Gastrocnemius medialis (tissue), 4 donors: ENCODE data around the gene CMTM4. TPM values are rescaled to one million over a fixed set of nuclear protein-coding genes. Genes with fewer than 3 reads are reported as not detected.
"Not testable (repeated sequence)": the region's sequence is repeated elsewhere in the genome, so short reads cannot be mapped to it uniquely, and the experiment has no call there.

Experiments used
- ATAC-seq, 2 donors: fragments of 150-250 bp; one replicate each; pipeline ENCODE4 v1.9.1; 2016
- DNase-seq, 2 donors: peaks; one replicate each; pipeline ENCODE4 v3.0.0-alpha.2; 2019
- H3K27ac ChIP-seq, 4 donors: fragments of 200-600 bp; sonication (generic); 1 replicate in 1 of 4; 2 replicates in 3 of 4; pipeline ENCODE4 v1.5.1; 2016 to 2018; ENCODE audit warnings: mild to moderate bottlenecking in 2 of 4, moderate library complexity in 1 of 4
- H3K27me3 ChIP-seq, 3 donors: fragments of 200-600 bp; sonication (generic) in 2 of 3; 1 replicate in 1 of 3; 2 replicates in 2 of 3; pipeline versions ENCODE4 v1.5.1 to v1.6.0; 2016 to 2019; ENCODE audit warnings: mild to moderate bottlenecking in 1 of 3, moderate library complexity in 1 of 3
- H3K36me3 ChIP-seq, 2 donors: fragments of 200-600 bp; sonication (generic) in 1 of 2; one replicate each; pipeline ENCODE4 v1.5.1; 2017 to 2018
- H3K4me1 ChIP-seq, 2 donors: fragments of 200-600 bp; sonication (generic) in 1 of 2; one replicate each; pipeline ENCODE4 v1.5.1; 2016 to 2017; ENCODE audit warnings: mild to moderate bottlenecking in 2 of 2
- H3K4me3 ChIP-seq, 4 donors: fragments of 200-600 bp; sonication (generic) in 3 of 4; 1 replicate in 1 of 4; 2 replicates in 3 of 4; pipeline ENCODE4 v1.5.1; 2016 to 2019; ENCODE audit warnings: mild to moderate bottlenecking in 2 of 4
- H3K9me3 ChIP-seq, 3 donors: fragments of 200-600 bp; sonication (generic) in 2 of 3; 1 replicate in 1 of 3; 2 replicates in 2 of 3; pipeline ENCODE4 v1.5.1; 2016 to 2019
- CTCF ChIP-seq, 5 experiments: fragments of 450-650 bp in 3 of 5; fragments of 200-600 bp in 2 of 5; sonication (generic) in 2 of 5; IDR thresholded peaks in 4 of 5; conservative IDR thresholded peaks in 1 of 5; 1 replicate in 4 of 5; 2 replicates in 1 of 5; pipeline ENCODE4 v1.5.1; 2016 to 2019; ENCODE audit warnings: antibody characterized with exemption in 5 of 5, mild to moderate bottlenecking in 3 of 5, moderate library complexity in 3 of 5
- POLR2A ChIP-seq, 2 donors: fragments of 450-650 bp; IDR thresholded peaks; one replicate each; pipeline ENCODE4 v1.6.1; 2017; ENCODE audit warnings: antibody characterized with exemption in 2 of 2, mild to moderate bottlenecking in 2 of 2, moderate library complexity in 2 of 2
- in situ Hi-C, 4 donors: fragments of 200-750 bp; cut with MboI; loops; one replicate each; pipeline versions ENCODE4 v1.15.0 to v1.8.0; 2017; ENCODE audit warnings: low sequenced_read_pairs in 4 of 4
- intact Hi-C: fragments of 100-400 bp; cut with DNase I; formaldehyde crosslinking; loops from one replicate; pipeline ENCODE4 v1.15.1; 2023; ENCODE audit warnings: low total_unique reads
- total RNA-seq, 4 donors: library from RNA; depleted of rRNA; stranded (reverse); fragments of >200 nt; gene quantifications; one replicate each; pipeline versions ENCODE4 v1.1.0 to v1.2.3, GENCODE V29; 2016

CMTM4 gene
- total RNA-seq, 4 donors from 2014 or later, result 5.7 to 15.0 (median 7.2) TPM

GRCh38 chr16:66687906-66688625 is 8.5 kb downstream of the CMTM4 start:
- DNase-seq (no peak), ATAC-seq (no peak)
- Histone ChIP-seq H3K9me3 (no peaks in the 10 kb centered on the region), H3K4me1 (no peaks in the 10 kb centered on the region), H3K36me3 (no peaks in the 10 kb centered on the region), H3K4me3 (no peak overlapping the region), H3K27ac (no peak overlapping the region), H3K27me3 (no peaks in the 10 kb centered on the region)
- TF ChIP-seq CTCF (IDR thresholded peaks at IDR 0.05 in 4 of 5, conservative IDR thresholded peaks at IDR 0.05 in 1 of 5) (no peak), POLR2A (IDR thresholded peaks at IDR 0.05) (no peak)
- in situ Hi-C loops (no loop called here), intact Hi-C loops (no loop called here)

- in situ Hi-C loops, result not testable (repeated sequence)
Measured at GRCh38 chr16:66685501-66686115, 10.9 kb downstream of the CMTM4 start.

GRCh38 chr16:66682271-66682670 is 14.3 kb downstream of the CMTM4 start:
- DNase-seq (no peak), ATAC-seq (no peak)
- no peak overlapping the region for H3K4me3 ChIP-seq
- no peak for TF ChIP-seq POLR2A (IDR thresholded peaks at IDR 0.05)
- intact Hi-C loops (no loop called here), in situ Hi-C loops (no loop called here)
- H3K4me1 ChIP-seq, result peaks cover 0 to 6% of the 10 kb centered on the region in 2 donors
- no peaks in the 10 kb centered on the region for H3K9me3 ChIP-seq
- H3K36me3 ChIP-seq, result no peaks in the 10 kb centered on the region
- H3K27me3 ChIP-seq, result no peaks in the 10 kb centered on the region
- no peak overlapping the region for H3K27ac ChIP-seq

More at GRCh38 chr16:66685501-66686115, 10.9 kb downstream of the CMTM4 start:
- H3K4me1 ChIP-seq, H3K27me3 ChIP-seq, intact Hi-C loops, H3K9me3 ChIP-seq, DNase-seq, H3K36me3 ChIP-seq, H3K4me3 ChIP-seq, ATAC-seq, H3K27ac ChIP-seq: not testable (repeated sequence)

- H3K9me3 ChIP-seq, result no peaks in the 10 kb centered on the region
- DNase-seq (no peak), ATAC-seq (no peak)
- no peak overlapping the region for H3K4me3 ChIP-seq
- no peaks in the 10 kb centered on the region for H3K36me3 ChIP-seq
- no peak overlapping the region for H3K27ac ChIP-seq
- no peaks in the 10 kb centered on the region for H3K27me3 ChIP-seq
- in situ Hi-C loops (no loop called here), intact Hi-C loops (no loop called here)
- H3K4me1 ChIP-seq, result peaks cover 0 to 6% of the 10 kb centered on the region in 2 donors
- TF ChIP-seq CTCF (IDR thresholded peaks at IDR 0.05 in 4 of 5, conservative IDR thresholded peaks at IDR 0.05 in 1 of 5) (no peak), POLR2A (IDR thresholded peaks at IDR 0.05) (no peak)
Measured at GRCh38 chr16:66681676-66682075, 14.9 kb downstream of the CMTM4 start.

GRCh38 chr16:66678337-66678736 is 18.2 kb downstream of the CMTM4 start:
- ATAC-seq (no peak), DNase-seq (no peak)
- in situ Hi-C loops, result no loop called here
- Histone ChIP-seq H3K4me1 (peaks cover 0 to 6% of the 10 kb centered on the region in 2 donors), H3K27ac (no peak overlapping the region), H3K4me3 (no peak overlapping the region), H3K9me3 (no peaks in the 10 kb centered on the region), H3K27me3 (no peaks in the 10 kb centered on the region), H3K36me3 (no peaks in the 10 kb centered on the region)
- intact Hi-C loops, result no loop called here
- TF ChIP-seq CTCF (IDR thresholded peaks at IDR 0.05 in 4 of 5, conservative IDR thresholded peaks at IDR 0.05 in 1 of 5) (no peak), POLR2A (IDR thresholded peaks at IDR 0.05) (no peak)
